Prostate gland (tissue), 2 donors: ENCODE results near the gene LRRC74B. TPM values are rescaled to one million over a fixed set of nuclear protein-coding genes. Genes with fewer than 3 reads are reported as not detected.
"Not testable (repeated sequence)": the region's sequence is repeated elsewhere in the genome, so short reads cannot be mapped to it uniquely, and the experiment has no call there.

ENCODE experiments used
- DNase-seq: peaks from one replicate; pipeline ENCODE4 v3.0.0-alpha.2; 2019; ENCODE audit warnings: low spot score
- H3K27ac ChIP-seq, 2 donors: fragments of 200-600 bp; sonication (generic); 2 replicates each; pipeline ENCODE4 v1.5.1; 2017 to 2019
- H3K27me3 ChIP-seq: fragments of 200-600 bp; sonication (generic); replicated peaks from 2 replicates; pipeline ENCODE4 v1.5.1; 2019; ENCODE audit not compliant: insufficient read depth
- H3K36me3 ChIP-seq, 2 donors: fragments of 200-600 bp; sonication (generic); 1 replicate in 1 of 2; 2 replicates in 1 of 2; pipeline versions ENCODE4 v1.5.1 to v1.8.1; 2017 to 2019
- H3K4me1 ChIP-seq: fragments of 200-600 bp; sonication (generic); replicated peaks from 2 replicates; pipeline ENCODE4 v1.5.1; 2019
- H3K4me3 ChIP-seq, 2 donors: fragments of 200-600 bp; sonication (generic); 2 replicates each; pipeline ENCODE4 v1.5.1; 2017 to 2019
- H3K9me3 ChIP-seq: fragments of 200-600 bp; sonication (generic); 2 replicates; pipeline ENCODE4 v1.5.1; 2017
- CTCF ChIP-seq, 4 experiments: fragments of 200-600 bp in 2 of 4; fragments of 450-650 bp in 2 of 4; sonication (generic) in 2 of 4; IDR thresholded peaks; 1 replicate in 3 of 4; 2 replicates in 1 of 4; pipeline ENCODE4 v1.5.1; 2016 to 2019; ENCODE audit warnings: antibody characterized with exemption in 4 of 4, mild to moderate bottlenecking in 2 of 4, moderate library complexity in 2 of 4
- POLR2A ChIP-seq: fragments of 450-650 bp; IDR thresholded peaks from one replicate; pipeline ENCODE4 v1.6.1; 2016; ENCODE audit warnings: antibody characterized with exemption, mild to moderate bottlenecking
- POLR2AphosphoS5 ChIP-seq: sonication (generic); formaldehyde crosslinking; IDR thresholded peaks from one replicate; pipeline ENCODE4 v1.6.1; 2017; ENCODE audit warnings: antibody characterized with exemption
- WGBS: methylation state at CpG from one replicate; pipeline ENCODE4 v1.1.5; 2018; 5-methylcytosine and 5-hydroxymethylcytosine counted together
- intact Hi-C: fragments of 100-400 bp; cut with DNase I; formaldehyde crosslinking; loops from one replicate; pipeline ENCODE4 v1.14.2; 2022
- total RNA-seq, 2 donors: library from RNA; depleted of rRNA; stranded (reverse); fragments of >200 nt; gene quantifications; one replicate each; pipeline ENCODE4 v1.1.0, GENCODE V29; 2016

The LRRC74B gene
- total RNA-seq, 2 donors from 2014 or later, result 0.45 TPM; not detected in 1

- no peaks in the 10 kb centered on the region for H3K27me3 ChIP-seq
- H3K4me1 ChIP-seq, result no peaks in the 10 kb centered on the region
- H3K9me3 ChIP-seq, result no peaks in the 10 kb centered on the region
- H3K36me3 ChIP-seq, result no peaks in the 10 kb centered on the region
- no peak overlapping the region for H3K4me3 ChIP-seq
- intact Hi-C loops, result no loop called here
- TF ChIP-seq CTCF (IDR thresholded peaks at IDR 0.05) (no peak), POLR2A (no peak), POLR2AphosphoS5 (peak; percentile 70)
- WGBS, result 35% methylated on average over 5 of the region's 5 CpGs
- H3K27ac ChIP-seq, result no peak overlapping the region
- DNase-seq, result peak; percentile 49
These were observed 23.6 kb downstream of the LRRC74B start for GRCh38 chr22:21069375-21069774.

- Histone ChIP-seq H3K4me3 (no peak overlapping the region), H3K36me3 (no peaks in the 10 kb centered on the region), H3K4me1 (no peaks in the 10 kb centered on the region), H3K9me3 (no peaks in the 10 kb centered on the region), H3K27me3 (no peaks in the 10 kb centered on the region), H3K27ac (no peak overlapping the region)
- intact Hi-C loops, result no loop called here
- WGBS, result 91% methylated on average over 17 of the region's 17 CpGs
- TF ChIP-seq CTCF (IDR thresholded peaks at IDR 0.05) (no peak), POLR2A (no peak), POLR2AphosphoS5 (no peak)
- no peak for DNase-seq
These were observed 25.2 kb downstream of the LRRC74B start for GRCh38 chr22:21070690-21071615.

- H3K4me1 ChIP-seq, H3K27ac ChIP-seq, H3K27me3 ChIP-seq, DNase-seq, intact Hi-C loops, H3K4me3 ChIP-seq, H3K9me3 ChIP-seq, H3K36me3 ChIP-seq: not testable (repeated sequence)
- 60% methylated on average over 8 of the region's 8 CpGs for WGBS
These were observed 26.1 kb downstream of the LRRC74B start for GRCh38 chr22:21071796-21072195.

GRCh38 chr22:21073023-21073422 lies 27.3 kb downstream of the LRRC74B start:
- intact Hi-C loops, result no loop called here
- no peak overlapping the region for H3K27ac ChIP-seq
- WGBS, result 62% methylated on average over 3 of the region's 3 CpGs
- TF ChIP-seq POLR2AphosphoS5, result no peak
- TF ChIP-seq POLR2A, result no peak
- TF ChIP-seq CTCF (IDR thresholded peaks at IDR 0.05), result no peak
- no peaks in the 10 kb centered on the region for H3K9me3 ChIP-seq
- H3K4me3 ChIP-seq, result no peak overlapping the region
- H3K4me1 ChIP-seq, result no peaks in the 10 kb centered on the region
- H3K36me3 ChIP-seq, result no peaks in the 10 kb centered on the region
- DNase-seq, result no peak
- no peaks in the 10 kb centered on the region for H3K27me3 ChIP-seq

- no peaks in the 10 kb centered on the region for H3K9me3 ChIP-seq
- intact Hi-C loops, result no loop called here
- WGBS, result 92% methylated on average over 5 of the region's 5 CpGs
These were observed 27.7 kb downstream of the LRRC74B start for GRCh38 chr22:21073482-21073881.

More at GRCh38 chr22:21073482-21073881, 27.7 kb downstream of the LRRC74B start:
- no peak for TF ChIP-seq POLR2A
- TF ChIP-seq POLR2AphosphoS5, result no peak
- TF ChIP-seq CTCF (IDR thresholded peaks at IDR 0.05), result no peak
- Histone ChIP-seq H3K4me3 (no peak overlapping the region), H3K27me3 (no peaks in the 10 kb centered on the region), H3K36me3 (no peaks in the 10 kb centered on the region), H3K27ac (no peak overlapping the region), H3K4me1 (no peaks in the 10 kb centered on the region)
- no peak for DNase-seq
